Measurements from ENCODE around the gene ELOVL1. TPM values are rescaled to one million over a fixed set of nuclear protein-coding genes. Genes with fewer than 3 reads are reported as not detected.
A peak's percentile ranks its signal among the peaks of the same experiment; 100 is the strongest.

ELOVL1 gene
- total and polyA plus RNA-seq, 2 of the 13 experiments (the other 11 are each of a cell fraction or from before 2014, with no cell fraction given): 55.2 to 77.4 TPM

GRCh38 chr1:43348343-43348808 is 19.4 kb downstream of the ELOVL1 start (continued):
- TF ChIP-seq REST (IDR thresholded peaks at IDR 0.05; ENCODE audit: borderline replicate concordance in 1 of 2, low read depth in 1 of 2, low read length in 2 of 2) (no peak), ZNF737 (CRISPR knock-in tag; IDR thresholded peaks at IDR 0.05; ENCODE audit: borderline replicate concordance) (0 out of 2 replicates have a peak, but pooled peaks have one; percentile 53), PATZ1 (CRISPR knock-in tag; IDR thresholded peaks at IDR 0.05) (no peak), ZBTB1 (CRISPR knock-in tag; IDR thresholded peaks at IDR 0.05; ENCODE audit: borderline replicate concordance) (no peak), ZSCAN31 (CRISPR knock-in tag; IDR thresholded peaks at IDR 0.05; ENCODE audit: low read depth) (0 out of 2 replicates have a peak, but pooled peaks have one; percentile 7), TSC22D2 (CRISPR knock-in tag; IDR thresholded peaks at IDR 0.05; ENCODE audit: borderline replicate concordance) (no peak), ZNF556 (CRISPR knock-in tag; IDR thresholded peaks at IDR 0.05; ENCODE audit: borderline replicate concordance) (peak; percentile 4; the same call in 1 of the 2 replicates), MED8 (CRISPR knock-in tag; IDR thresholded peaks at IDR 0.05; ENCODE audit: insufficient replicate concordance) (no peak), ELF1 (CRISPR knock-in tag; IDR thresholded peaks at IDR 0.05) (no peak), CHD4 (IDR thresholded peaks at IDR 0.05; ENCODE audit: borderline replicate concordance, low read length) (no peak), ZNF781 (CRISPR knock-in tag; IDR thresholded peaks at IDR 0.05; ENCODE audit: borderline replicate concordance, not compliant biosample characterization) (peak; percentile 43), SIN3B (IDR thresholded peaks at IDR 0.05; ENCODE audit: low read length) (no peak), GRHL1 (CRISPR knock-in tag; conservative IDR thresholded peaks at IDR 0.05) (no peak), FOXA1 (IDR thresholded peaks at IDR 0.05) (no peak), FOXA1 (CRISPR knock-in tag; IDR thresholded peaks at IDR 0.05) (no peak), ZNF660 (CRISPR knock-in tag; IDR thresholded peaks at IDR 0.05; ENCODE audit: borderline replicate concordance, low read depth) (no peak), TCF7L2 (IDR thresholded peaks at IDR 0.05; ENCODE audit: low read depth, low read length) (no peak), ZFP41 (CRISPR knock-in tag; IDR thresholded peaks at IDR 0.05; ENCODE audit: borderline replicate concordance) (peak; percentile 67; the same call in 1 of the 2 replicates), ZNF547 (CRISPR knock-in tag; IDR thresholded peaks at IDR 0.05) (no peak), SCMH1 (CRISPR knock-in tag; IDR thresholded peaks at IDR 0.05; ENCODE audit: borderline replicate concordance) (no peak), KMT2A (CRISPR knock-in tag; IDR thresholded peaks at IDR 0.05) (no peak)
